Kidney capillary endothelial cell (primary cell): ENCODE measurements around the gene PRSS37.
A peak's percentile ranks its signal among the peaks of the same experiment; 100 is the strongest.

ENCODE experiments used
- DNase-seq: peaks from one replicate; pipeline ENCODE4 v3.0.0-alpha.2; 2018; ENCODE audit warnings: low spot score

Gene PRSS37

GRCh38 chr7:141788296-141788695 lies 53.0 kb downstream of the PRSS37 start:
- DNase-seq, result peak; percentile 86
